ENCODE measurements around the gene BIK. TPM values are rescaled to one million over a fixed set of nuclear protein-coding genes. Genes with fewer than 3 reads are reported as not detected.

The BIK gene
- total and polyA plus RNA-seq, 12 donors: 0.28 to 0.88 (median 0.57) TPM; not detected in 5

- intact Hi-C loops (cut with DNase I): loop anchor here in 1 of 10 donors (5.0 kb wide), 1 partner anchor 1847 kb away; no protein-coding TSS in a partner anchor
- TF ChIP-seq CTCF (IDR thresholded peaks at IDR 0.05): no peak
- Histone ChIP-seq H3K4me1 (peaks cover 0 to 40% (median 14%) of the 10 kb centered on the region in 9 donors), H3K9me3 (no peaks in the 10 kb centered on the region), H3K27ac (no peak overlapping the region), H3K4me3 (no peak overlapping the region), H3K27me3 (no peaks in the 10 kb centered on the region), H3K36me3 (peaks cover 0 to 40% (median 4%) of the 10 kb centered on the region in 9 donors)
- no peak for DNase-seq
- WGBS, 2 donors: 70 to 78% methylated on average over 16 of the region's 16 CpGs
- no peak for ATAC-seq
Observed at GRCh38 chr22:43129426-43130425, 19.2 kb downstream of the BIK start.

GRCh38 chr22:43131773-43132501 lies 21.4 kb downstream of the BIK start:
- Histone ChIP-seq H3K4me3 (no peak overlapping the region), H3K27me3 (no peaks in the 10 kb centered on the region), H3K9me3 (no peaks in the 10 kb centered on the region), H3K27ac (peak overlapping the region in 6 of 10 donors; percentile 23 to 62 (median 42)), H3K36me3 (peaks cover 0 to 62% (median 8%) of the 10 kb centered on the region in 9 donors), H3K4me1 (peaks cover 0 to 45% (median 24%) of the 10 kb centered on the region in 9 donors)
- WGBS, 2 donors: 56 to 65% methylated on average over 17 of the region's 17 CpGs
- DNase-seq: peak; percentile 39 to 47
- TF ChIP-seq CTCF (IDR thresholded peaks at IDR 0.05): no peak
- ATAC-seq: peak; percentile 35 to 65 (median 59)
- intact Hi-C loops (cut with DNase I): loop anchor here in 1 of 10 donors (5.0 kb wide), 1 partner anchor 1850 kb away; no protein-coding TSS in a partner anchor

GRCh38 chr22:43133401-43133800 lies 22.9 kb downstream of the BIK start:
- intact Hi-C loops (cut with DNase I): loop anchor here in 1 of 10 donors (5.0 kb wide), 1 partner anchor 1851 kb away; no protein-coding TSS in a partner anchor
- ATAC-seq (no peak), DNase-seq (no peak)
- no peak overlapping the region for H3K27ac ChIP-seq
- peaks cover 0 to 43% (median 28%) of the 10 kb centered on the region in 9 donors for H3K4me1 ChIP-seq
- no peak for TF ChIP-seq CTCF (IDR thresholded peaks at IDR 0.05)
- H3K36me3 ChIP-seq: peaks cover 0 to 77% (median 16%) of the 10 kb centered on the region in 9 donors
- H3K27me3 ChIP-seq: no peaks in the 10 kb centered on the region
- H3K4me3 ChIP-seq: no peak overlapping the region
- whole genome bisulfite sequencing, 2 donors: 86 to 93% methylated on average over 9 of the region's 9 CpGs
- no peaks in the 10 kb centered on the region for H3K9me3 ChIP-seq

GRCh38 chr22:43134553-43134952 lies 24.0 kb downstream of the BIK start:
- Histone ChIP-seq H3K27me3 (no peaks in the 10 kb centered on the region), H3K4me3 (no peak overlapping the region), H3K9me3 (no peaks in the 10 kb centered on the region), H3K4me1 (peaks cover 0 to 37% (median 28%) of the 10 kb centered on the region in 9 donors), H3K27ac (no peak overlapping the region), H3K36me3 (peaks cover 0 to 89% (median 25%) of the 10 kb centered on the region in 9 donors)
- intact Hi-C loops (cut with DNase I): loop anchor here in 1 of 10 donors (5.0 kb wide), 1 partner anchor 1852 kb away; no protein-coding TSS in a partner anchor
- ATAC-seq (no peak), DNase-seq (no peak)
- no peak for TF ChIP-seq CTCF (IDR thresholded peaks at IDR 0.05)
- WGBS, 2 donors: 97 to 100% methylated on average over 4 of the region's 4 CpGs

Measured in heart right ventricle (tissue), 16 donors.